Caco-2 (cell line): ENCODE measurements around the gene RUFY3. TPM values are rescaled to one million over a fixed set of nuclear protein-coding genes. Genes with fewer than 3 reads are reported as not detected.

Experiments used
- BruUV-seq: library from RNA; stranded (reverse); fragments of 400-500 nt; replicated peaks from 2 replicates; lab custom pipeline; 2021; lab: Mats Ljungman, UMichigan
- CTCF ChIA-PET: fragments of 300-600 bp; sonication (Branson Sonifier 250); formaldehyde crosslinking; loops from one replicate; lab custom pipeline; 2022; ENCODE audit warnings: antibody characterized with exemption; lab: Charles Lee
- POLR2A ChIA-PET: fragments of 300-600 bp; sonication (Branson Sonifier 250); formaldehyde crosslinking; loops from one replicate; lab custom pipeline; 2022; ENCODE audit warnings: antibody characterized with exemption; lab: Charles Lee
- DNase-seq, 2 experiments: peaks; one replicate each; pipeline versions ENCODE4 v3.0.0 to v3.0.0-alpha.2; 2020 to 2022
- H3K27me3 ChIP-seq: replicated peaks from 2 replicates; pipeline ENCODE4 v1.6.0; 2011; ENCODE audit warnings: low read length; ENCODE audit not compliant: control insufficient read depth, insufficient read depth
- H3K36me3 ChIP-seq: 2 replicates; pipeline ENCODE4 v1.5.1; 2011; ENCODE audit warnings: low read length; ENCODE audit not compliant: control insufficient read depth, insufficient read depth
- H3K4me1 ChIP-seq: fragments of 250-450 bp; sonication (Bioruptor Pico); 2 replicates; pipeline ENCODE4 v1.5.1; 2020; ENCODE audit warnings: mild to moderate bottlenecking
- H3K4me3 ChIP-seq: 2 replicates; pipeline ENCODE4 v1.5.1; 2011; ENCODE audit warnings: low read depth, mild to moderate bottlenecking, control low read depth, low read length
- H3K9me3 ChIP-seq: fragments of 250-450 bp; sonication (Bioruptor Pico); 2 replicates; pipeline ENCODE4 v1.5.1; 2020; ENCODE audit warnings: mild to moderate bottlenecking, moderate library complexity
- H3K27ac Mint-ChIP-seq: one replicate; pipeline ENCODE4 v1.8.0; 2022; ENCODE audit warnings: mixed read lengths; ENCODE audit not compliant: unreplicated experiment
- H3K27me3 Mint-ChIP-seq: one replicate; pipeline ENCODE4 v1.8.0; 2022; ENCODE audit warnings: mixed read lengths; ENCODE audit not compliant: insufficient read depth, unreplicated experiment
- H3K36me3 Mint-ChIP-seq: one replicate; pipeline ENCODE4 v1.8.0; 2022; ENCODE audit warnings: mild to moderate bottlenecking, mixed read lengths; ENCODE audit not compliant: insufficient read depth, unreplicated experiment
- H3K4me1 Mint-ChIP-seq: one replicate; pipeline ENCODE4 v1.8.0; 2022; ENCODE audit warnings: low read depth, mixed read lengths; ENCODE audit not compliant: unreplicated experiment
- H3K4me3 Mint-ChIP-seq: one replicate; pipeline ENCODE4 v1.8.0; 2022; ENCODE audit warnings: mild to moderate bottlenecking, moderate library complexity, mixed read lengths; ENCODE audit not compliant: unreplicated experiment
- H3K9me3 Mint-ChIP-seq: one replicate; pipeline ENCODE4 v1.8.0; 2022; ENCODE audit warnings: mixed read lengths; ENCODE audit not compliant: unreplicated experiment
- CTCF ChIP-seq, 2 experiments: fragments of 200-600 bp in 1 of 2; IDR thresholded peaks; 1 replicate in 1 of 2; 2 replicates in 1 of 2; pipeline versions ENCODE4 v1.5.1 to v1.8.0; 2011 to 2022; ENCODE audit warnings: antibody characterized with exemption in 1 of 2, control low read depth in 1 of 2, inconsistent platforms in 1 of 2, low read depth in 1 of 2, low read length in 1 of 2, mild to moderate bottlenecking in 1 of 2, moderate library complexity in 1 of 2; ENCODE audit not compliant: insufficient read depth in 1 of 2, severe bottlenecking in 1 of 2, unreplicated experiment in 1 of 2
- intact Hi-C: fragments of 100-400 bp; cut with micrococcal nuclease; formaldehyde crosslinking; loops from one replicate; pipeline ENCODE4 v1.10.0; 2022; ENCODE audit not compliant: unreplicated experiment
- total RNA-seq: library from RNA; stranded (reverse); gene quantifications from 2 replicates; pipeline ENCODE4 v1.2.3, GENCODE V29; 2022

The RUFY3 gene
- total RNA-seq, 1 experiment from 2014 or later, result 36.6 TPM

- no TSS peak for BruUV-seq
Observed at GRCh38 chr4:70772929-70773555, 51.3 kb downstream of the RUFY3 start.

DNA sequence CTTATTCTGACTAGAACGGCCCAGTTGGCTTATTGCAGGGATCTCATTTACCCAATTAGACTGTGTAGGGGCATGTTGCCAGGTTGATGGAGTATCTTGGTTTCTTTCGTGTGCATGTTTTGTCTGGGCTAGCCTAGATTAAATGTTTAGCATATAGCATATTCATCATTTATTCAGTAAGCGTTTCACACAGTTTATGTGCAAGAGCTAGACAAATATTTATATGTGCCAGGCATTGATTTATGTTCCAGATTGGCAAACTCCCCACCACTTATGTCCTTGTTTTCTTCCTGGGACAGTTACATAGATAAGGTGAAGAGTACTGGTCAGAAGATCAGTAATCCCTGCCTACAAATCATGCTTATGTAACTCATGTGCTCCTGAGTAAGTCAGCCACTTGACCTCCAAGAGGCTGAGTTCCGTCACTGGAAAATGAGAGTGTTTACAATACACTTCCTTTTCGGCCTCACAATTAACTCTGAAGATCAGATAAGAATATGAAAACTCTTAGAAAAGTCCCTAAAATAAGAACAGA, 57.2 kb downstream of the RUFY3 start:
- Histone ChIP-seq H3K4me3 (no peak overlapping the region), H3K9me3 (no peaks in the 10 kb centered on the region), H3K27me3 (no peaks in the 10 kb centered on the region), H3K36me3 (no peaks in the 10 kb centered on the region), H3K4me1 (no peaks in the 10 kb centered on the region)
- no TSS peak for BruUV-seq
- no peak overlapping the region for H3K4me3 Mint-ChIP-seq
- ChIA-PET POLR2A (no interaction called here), CTCF (no interaction called here)
- H3K27me3 Mint-ChIP-seq, result no peaks in the 10 kb centered on the region
- no peaks in the 10 kb centered on the region for H3K9me3 Mint-ChIP-seq
- TF ChIP-seq CTCF (IDR thresholded peaks at IDR 0.05; ENCODE audit: insufficient read depth in 1 of 2, low read depth in 1 of 2, low read length in 1 of 2, severe bottlenecking in 1 of 2, unreplicated experiment in 1 of 2), result no peak
- H3K27ac Mint-ChIP-seq, result no peak overlapping the region
- no peak for DNase-seq
- intact Hi-C loops, result no loop called here
- no peaks in the 10 kb centered on the region for H3K4me1 Mint-ChIP-seq
- H3K36me3 Mint-ChIP-seq, result peaks cover 7% of the 10 kb centered on the region

More at GRCh38 chr4:70772929-70773555, 51.3 kb downstream of the RUFY3 start:
- H3K9me3 ChIP-seq, result no peaks in the 10 kb centered on the region
- Mint-ChIP-seq H3K4me1 (no peaks in the 10 kb centered on the region), H3K9me3 (no peaks in the 10 kb centered on the region), H3K4me3 (no peak overlapping the region), H3K27me3 (no peaks in the 10 kb centered on the region), H3K27ac (no peak overlapping the region), H3K36me3 (no peaks in the 10 kb centered on the region)
- no peak for DNase-seq
- H3K4me1 ChIP-seq, result no peaks in the 10 kb centered on the region
- ChIA-PET POLR2A (no interaction called here), CTCF (no interaction called here)
- H3K36me3 ChIP-seq, result no peaks in the 10 kb centered on the region
- no peak overlapping the region for H3K4me3 ChIP-seq
- no peaks in the 10 kb centered on the region for H3K27me3 ChIP-seq
- intact Hi-C loops, result no loop called here
- TF ChIP-seq CTCF (IDR thresholded peaks at IDR 0.05; ENCODE audit: insufficient read depth in 1 of 2, low read depth in 1 of 2, low read length in 1 of 2, severe bottlenecking in 1 of 2, unreplicated experiment in 1 of 2), result no peak

DNA sequence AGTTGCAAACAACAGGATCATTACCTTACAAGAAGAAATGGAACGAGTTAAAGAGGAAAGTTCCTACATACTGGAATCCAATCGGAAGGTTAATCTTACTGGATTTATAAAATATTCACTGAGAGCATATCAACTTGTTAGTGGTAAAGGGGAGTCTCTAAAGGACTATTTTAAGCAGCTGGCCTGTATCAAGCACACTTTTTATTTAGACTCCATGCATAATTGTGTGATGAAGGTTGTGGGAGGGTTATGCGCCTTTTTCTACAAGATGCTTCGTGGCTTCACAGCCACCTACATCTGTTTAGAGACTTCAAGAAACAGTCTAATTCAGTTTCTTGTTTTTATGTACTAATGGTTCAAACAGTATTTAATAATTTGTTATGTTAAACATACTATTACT, 61.3 kb downstream of the RUFY3 start:
- CTCF ChIA-PET, result no interaction called here

More for the DNA sequence above, 61.3 kb downstream of the RUFY3 start:
- Mint-ChIP-seq H3K4me3 (no peak overlapping the region), H3K27me3 (no peaks in the 10 kb centered on the region), H3K36me3 (peaks cover 17% of the 10 kb centered on the region), H3K27ac (no peak overlapping the region), H3K4me1 (no peaks in the 10 kb centered on the region), H3K9me3 (no peaks in the 10 kb centered on the region)
- Histone ChIP-seq H3K27me3 (no peaks in the 10 kb centered on the region), H3K4me3 (no peak overlapping the region), H3K4me1 (no peaks in the 10 kb centered on the region), H3K36me3 (no peaks in the 10 kb centered on the region), H3K9me3 (no peaks in the 10 kb centered on the region)
- POLR2A ChIA-PET, result no interaction called here
- intact Hi-C loops, result no loop called here
- DNase-seq, result no peak
- BruUV-seq, result no TSS peak
- no peak for TF ChIP-seq CTCF (IDR thresholded peaks at IDR 0.05; ENCODE audit: insufficient read depth in 1 of 2, low read depth in 1 of 2, low read length in 1 of 2, severe bottlenecking in 1 of 2, unreplicated experiment in 1 of 2)
